Measurements from ENCODE around the gene VENTX.

VENTX gene

GRCh38 chr10:133202778-133203651, 34.6 kb upstream of the VENTX start:
- DNase-seq = no peak

- no peak for DNase-seq
Observed at GRCh38 chr10:133203652-133204195, 33.9 kb upstream of the VENTX start.

DNA sequence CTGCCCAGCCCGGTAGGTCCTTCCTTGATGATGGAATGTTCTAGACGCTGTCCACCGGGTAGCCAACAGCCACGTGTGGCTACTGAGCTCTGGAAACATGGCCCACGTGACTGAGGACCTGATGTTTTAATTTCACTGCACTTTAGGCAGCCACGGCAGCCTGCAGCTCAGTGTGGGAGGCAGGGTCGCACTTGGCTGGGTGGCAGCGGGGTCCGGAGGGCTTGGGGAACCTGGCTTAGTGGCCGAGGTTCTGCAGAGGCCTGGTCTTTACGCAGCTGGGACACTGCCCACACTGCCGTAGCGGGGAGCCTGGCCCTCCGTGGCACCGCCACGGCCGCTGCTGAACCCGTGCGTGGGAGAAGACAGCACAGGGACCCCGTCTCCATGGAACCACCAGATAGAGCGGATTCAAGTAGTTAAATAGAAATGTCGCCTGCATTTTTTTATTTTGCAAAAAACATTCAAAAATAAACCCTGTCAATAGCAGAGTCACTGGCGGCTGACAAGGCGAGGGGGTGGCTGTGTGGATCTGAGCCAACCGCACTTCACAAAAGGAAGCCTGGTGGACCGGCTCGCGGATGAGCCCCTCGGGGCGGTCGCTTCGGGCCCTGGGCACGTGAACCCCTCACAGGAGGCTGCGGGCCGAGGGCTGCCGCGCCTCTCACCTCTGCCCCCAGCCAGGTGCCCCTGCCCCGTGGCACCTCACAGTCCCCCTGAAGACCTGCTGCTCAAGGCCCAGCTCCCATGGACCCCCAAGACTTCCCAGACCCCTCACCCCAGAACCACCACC, 33.2 kb upstream of the VENTX start:
- DNase-seq = no peak

GRCh38 chr10:133205146-133205545, 32.5 kb upstream of the VENTX start:
- no peak for DNase-seq

- no peak for DNase-seq
Observed at GRCh38 chr10:133206356-133207040, 31.2 kb upstream of the VENTX start.

- no peak for DNase-seq
Observed at GRCh38 chr10:133207041-133207600, 30.5 kb upstream of the VENTX start.

DNA sequence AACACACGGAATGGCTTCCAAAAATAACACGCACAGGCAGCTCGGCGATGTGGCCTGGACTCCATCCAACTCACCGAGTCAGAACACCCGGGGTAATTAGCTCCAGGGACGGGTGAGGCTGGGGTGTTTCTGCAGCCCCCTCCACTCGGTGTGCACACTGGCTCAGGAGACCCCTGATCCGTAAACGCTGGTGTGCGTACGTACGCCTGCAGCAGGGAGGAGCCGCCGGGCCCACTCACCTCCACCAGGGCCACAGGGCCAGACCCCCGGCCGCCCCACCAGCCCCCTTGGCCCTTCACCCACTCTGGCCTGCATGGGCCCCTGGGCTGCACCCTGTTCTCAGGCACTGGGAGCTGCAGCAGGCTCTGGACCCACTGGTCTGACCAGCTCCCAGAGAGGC, 30.0 kb upstream of the VENTX start:
- no peak for DNase-seq

DNA sequence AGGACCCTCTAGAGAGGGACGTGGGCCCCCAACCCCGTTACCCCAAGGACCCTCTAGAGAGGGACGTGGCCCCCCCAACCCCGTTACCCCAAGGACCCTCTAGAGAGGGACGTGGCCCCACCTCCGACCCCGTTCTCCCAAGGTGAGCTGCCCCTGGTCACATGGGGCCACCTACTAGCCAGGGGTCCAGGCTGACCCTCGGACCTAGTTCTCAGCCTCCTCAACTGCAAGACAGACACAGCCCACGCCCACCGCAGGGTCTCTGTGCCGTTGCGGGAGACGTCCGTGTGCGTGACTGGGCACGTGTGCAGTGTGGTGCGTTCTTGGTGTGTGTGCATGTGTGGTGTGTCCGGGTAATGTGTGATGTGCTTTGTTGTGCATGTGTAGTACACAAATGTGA, 29.2 kb upstream of the VENTX start:
- DNase-seq = no peak

DNA sequence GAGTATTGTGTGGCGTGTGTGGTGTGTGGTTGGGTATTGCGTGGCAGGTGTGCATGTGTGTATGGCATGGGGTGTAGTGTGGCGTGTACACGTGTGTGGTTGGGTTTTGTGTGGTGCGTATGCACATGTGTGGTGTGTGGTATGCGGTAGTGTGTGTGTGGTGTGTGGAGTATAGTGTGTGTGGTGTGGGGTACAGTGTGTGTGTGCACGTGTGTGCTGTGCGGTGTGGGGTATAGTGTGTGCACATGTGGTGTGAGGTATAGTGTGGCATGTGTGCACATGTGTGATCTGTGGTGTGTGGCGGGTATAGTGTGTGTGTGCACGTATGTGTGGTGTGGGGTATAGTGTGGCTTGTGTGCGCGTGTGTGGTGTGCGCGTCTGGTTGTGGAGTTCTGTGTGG, 28.5 kb upstream of the VENTX start:
- no peak for DNase-seq

DNA sequence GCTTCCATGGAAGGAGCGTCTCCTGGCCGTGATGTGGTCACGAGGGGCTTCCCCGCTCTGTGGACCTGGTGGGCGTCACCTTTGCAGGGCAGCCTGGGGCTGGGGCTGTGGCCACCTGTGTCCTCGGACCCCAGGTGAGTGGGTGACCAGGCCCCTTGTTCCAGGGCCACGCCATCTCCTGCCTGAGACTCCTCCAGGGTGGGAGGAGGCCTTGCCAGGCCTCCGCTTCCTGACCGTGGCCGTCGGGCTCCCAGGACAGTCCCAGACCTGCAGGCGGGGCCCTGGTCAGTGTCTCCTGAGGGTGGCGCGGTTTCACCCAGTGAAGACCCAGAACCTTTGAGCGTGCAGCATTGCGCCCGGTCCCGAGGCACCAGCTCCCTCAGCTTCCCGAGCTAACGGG, 28.0 kb upstream of the VENTX start:
- DNase-seq = no peak

GRCh38 chr10:133210398-133211140, 27.1 kb upstream of the VENTX start:
- DNase-seq = no peak

GRCh38 chr10:133211141-133211830, 26.4 kb upstream of the VENTX start:
- DNase-seq = no peak

- no peak for DNase-seq
Observed at GRCh38 chr10:133211959-133212852, 25.4 kb upstream of the VENTX start.

DNA sequence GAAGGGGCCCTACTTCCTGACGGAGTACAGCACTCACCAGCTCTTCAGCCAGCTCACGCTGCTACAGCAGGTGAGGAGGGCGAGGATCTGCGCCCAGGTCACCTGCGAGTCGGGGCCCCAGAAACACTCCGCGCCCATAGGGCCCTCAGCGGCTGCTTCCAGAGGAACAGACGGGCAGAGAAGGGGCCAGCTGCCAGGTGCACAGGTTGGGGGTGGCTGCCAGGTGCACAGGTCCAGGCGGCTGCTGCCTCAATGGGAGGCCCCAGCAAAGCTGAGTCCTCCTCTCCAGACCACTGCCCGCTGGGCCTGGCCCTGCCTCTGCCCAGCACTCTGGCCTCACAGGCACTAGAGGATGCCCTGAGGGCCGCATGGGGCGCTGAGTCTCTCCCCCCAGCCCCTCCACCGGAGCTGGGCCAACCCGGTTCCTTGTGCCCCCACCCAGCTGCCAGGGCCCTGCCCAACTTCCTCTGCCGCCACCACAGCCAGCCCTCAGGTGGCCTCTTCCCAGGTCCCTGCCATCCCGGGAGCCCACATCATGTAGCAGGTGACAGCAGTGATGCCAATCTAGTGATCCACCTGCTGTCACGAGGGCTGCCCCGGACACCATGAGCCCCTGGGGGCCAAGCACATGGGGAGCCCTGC, 24.7 kb upstream of the VENTX start:
- no peak for DNase-seq

- DNase-seq = no peak
Observed at GRCh38 chr10:133213641-133214467, 23.8 kb upstream of the VENTX start.

GRCh38 chr10:133214468-133215410, 22.9 kb upstream of the VENTX start:
- DNase-seq = no peak

- no peak for DNase-seq
Observed at GRCh38 chr10:133215586-133215985, 22.1 kb upstream of the VENTX start.

DNA sequence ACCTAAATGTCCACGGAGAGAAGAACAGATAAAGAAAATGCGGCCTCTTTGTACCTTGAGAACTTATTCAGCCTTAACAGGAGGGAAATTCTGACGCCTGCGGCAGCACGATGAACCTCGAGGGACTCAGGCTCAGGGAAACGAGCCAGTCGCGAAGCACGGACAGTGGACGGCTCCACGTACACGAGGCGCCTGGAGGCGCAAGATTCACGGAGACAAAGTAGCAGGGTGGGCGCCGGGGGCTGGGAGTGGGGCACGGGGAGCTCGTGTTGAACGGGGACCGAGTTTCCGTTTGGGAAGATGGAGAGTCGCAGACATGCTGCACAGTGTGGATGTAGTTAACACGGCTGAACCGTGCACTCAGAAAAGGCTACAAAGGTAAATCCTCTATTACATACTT, 20.9 kb upstream of the VENTX start:
- DNase-seq = no peak

Measured in DMS 273 treated with DMSO at 0.1 percent for 48 hours (cell line).